IMR-90 (cell line): ENCODE results near the gene KIF6. TPM values are rescaled to one million over a fixed set of nuclear protein-coding genes. Genes with fewer than 3 reads are reported as not detected.

Source experiments
- ATAC-seq: fragments of 200-7000 bp; cut with Tn5 transposase; 2 replicates; pipeline ENCODE4 v1.9.1; 2020; ENCODE audit warnings: low read depth, mild to moderate bottlenecking, moderate library complexity
- BruUV-seq: library from RNA; stranded (reverse); fragments of 400-500 nt; replicated peaks from 2 replicates; lab custom pipeline; 2021; lab: Mats Ljungman, UMichigan
- CTCF ChIA-PET: fragments of 300-600 bp; formaldehyde crosslinking; extraction: SDS; loops from one replicate; lab custom pipeline; 2021; ENCODE audit warnings: antibody characterized with exemption; lab: Yijun Ruan, JAX
- POLR2A ChIA-PET: fragments of 300-600 bp; sonication (Branson Sonifier 250); formaldehyde crosslinking; loops from one replicate; lab custom pipeline; 2022; ENCODE audit warnings: antibody characterized with exemption; ENCODE audit not compliant: unreplicated experiment; lab: Charles Lee
- DNase-seq: peaks from one replicate; pipeline ENCODE4 v3.0.0; 2013
- H2AFZ ChIP-seq: replicated peaks from 2 replicates; pipeline ENCODE3; 2013; ENCODE audit warnings: low read length, mild to moderate bottlenecking; ENCODE audit not compliant: poor library complexity
- H2AK5ac ChIP-seq: 2 replicates; pipeline ENCODE4 v1.6.1; 2013; ENCODE audit warnings: low read depth, low read length, inconsistent platforms
- H2AK9ac ChIP-seq: replicated peaks from 2 replicates; pipeline ENCODE3; 2013; ENCODE audit warnings: mild to moderate bottlenecking, low read depth, low read length, moderate library complexity; ENCODE audit not compliant: poor library complexity
- H2BK120ac ChIP-seq: 2 replicates; pipeline ENCODE4 v1.6.1; 2013; ENCODE audit warnings: low read depth, low read length, inconsistent platforms
- H2BK15ac ChIP-seq: 3 replicates; pipeline ENCODE4 v1.6.1; 2013; ENCODE audit warnings: low read depth, low read length, inconsistent platforms
- H2BK20ac ChIP-seq: 2 replicates; pipeline ENCODE4 v1.6.1; 2013; ENCODE audit warnings: low read depth, mild to moderate bottlenecking, inconsistent platforms, low read length, moderate library complexity
- H2BK5ac ChIP-seq: 2 replicates; pipeline ENCODE4 v1.6.1; 2013; ENCODE audit warnings: mild to moderate bottlenecking, low read depth, low read length, inconsistent platforms; ENCODE audit not compliant: poor library complexity, severe bottlenecking
- H3K14ac ChIP-seq: replicated peaks from 2 replicates; pipeline ENCODE4 v1.6.1; 2013; ENCODE audit warnings: low read depth, low read length, inconsistent platforms
- H3K18ac ChIP-seq: 2 replicates; pipeline ENCODE4 v1.6.1; 2013; ENCODE audit warnings: low read depth, low read length, control low read depth
- H3K23ac ChIP-seq: 2 replicates; pipeline ENCODE4 v1.6.1; 2013; ENCODE audit warnings: low read depth, low read length, inconsistent platforms
- H3K27ac ChIP-seq: 2 replicates; pipeline ENCODE4 v1.5.1; 2013; ENCODE audit warnings: mild to moderate bottlenecking, control low read depth, low read length; ENCODE audit not compliant: insufficient read depth
- H3K27me3 ChIP-seq: 2 replicates; pipeline ENCODE4 v1.6.1; 2013; ENCODE audit warnings: low read length; ENCODE audit not compliant: control insufficient read depth, insufficient read depth
- H3K36me3 ChIP-seq: 2 replicates; pipeline ENCODE4 v1.6.1; 2013; ENCODE audit warnings: low read length, mixed read lengths; ENCODE audit not compliant: control insufficient read depth, insufficient read depth
- H3K4ac ChIP-seq: 2 replicates; pipeline ENCODE4 v1.6.1; 2013; ENCODE audit warnings: low read depth, low read length, inconsistent platforms
- H3K4me1 ChIP-seq: 2 replicates; pipeline ENCODE4 v1.6.1; 2013; ENCODE audit warnings: low read length, mixed read lengths; ENCODE audit not compliant: control insufficient read depth, insufficient read depth
- H3K4me2 ChIP-seq: 2 replicates; pipeline ENCODE4 v1.6.1; 2013; ENCODE audit warnings: low read depth, mild to moderate bottlenecking, control low read depth, low read length, moderate library complexity
- H3K4me3 ChIP-seq: 2 replicates; pipeline ENCODE4 v1.5.1; 2013; ENCODE audit warnings: low read depth, mild to moderate bottlenecking, control low read depth, low read length, moderate library complexity; ENCODE audit not compliant: insufficient read depth
- H3K56ac ChIP-seq: 2 replicates; pipeline ENCODE4 v1.6.1; 2013; ENCODE audit warnings: low read length, inconsistent platforms; ENCODE audit not compliant: insufficient read depth; ENCODE audit errors: extremely low read depth
- H3K79me1 ChIP-seq, 2 experiments: 2 replicates each; pipeline ENCODE4 v1.6.1; 2013; ENCODE audit warnings: low read length in 2 of 2, inconsistent platforms in 1 of 2, low read depth in 1 of 2
- H3K9ac ChIP-seq: 2 replicates; pipeline ENCODE4 v1.6.1; 2013; ENCODE audit warnings: low read depth, low read length, control low read depth
- H3K9me1 ChIP-seq: 2 replicates; pipeline ENCODE4 v1.6.1; 2013; ENCODE audit warnings: low read length, inconsistent platforms; ENCODE audit not compliant: insufficient read depth
- H3K9me3 ChIP-seq: 2 replicates; pipeline ENCODE4 v1.6.1; 2013; ENCODE audit warnings: low read length; ENCODE audit not compliant: control insufficient read depth, insufficient read depth
- H4K20me1 ChIP-seq: 2 replicates; pipeline ENCODE4 v1.6.1; 2013; ENCODE audit warnings: low read length, inconsistent platforms; ENCODE audit not compliant: insufficient read depth
- H4K5ac ChIP-seq: 2 replicates; pipeline ENCODE4 v1.6.1; 2013; ENCODE audit warnings: mild to moderate bottlenecking, low read depth, low read length, control low read depth
- H4K8ac ChIP-seq, 2 experiments: 2 replicates each; pipeline ENCODE4 v1.6.1; 2013; ENCODE audit warnings: low read depth in 2 of 2, low read length in 2 of 2, control low read depth in 1 of 2, inconsistent platforms in 1 of 2
- H4K91ac ChIP-seq: 2 replicates; pipeline ENCODE4 v1.6.1; 2013; ENCODE audit warnings: low read depth, low read length, inconsistent platforms; ENCODE audit not compliant: insufficient read depth
- BHLHE40 ChIP-seq: fragments of 150-350 bp; IDR thresholded peaks from 2 replicates; pipeline ENCODE4 v1.6.1; 2016; ENCODE audit warnings: mild to moderate bottlenecking, low read depth, low read length
- CEBPB ChIP-seq: IDR thresholded peaks from 2 replicates; pipeline ENCODE4 v1.6.1; 2012; ENCODE audit warnings: low read depth, low read length, improper control_type of control experiment
- FOS ChIP-seq: fragments of 150-350 bp; IDR thresholded peaks from 2 replicates; pipeline ENCODE4 v1.6.1; 2016; ENCODE audit warnings: low read depth, low read length
- MAZ ChIP-seq: IDR thresholded peaks from 2 replicates; pipeline ENCODE4 v1.6.1; 2012; ENCODE audit warnings: low read depth, mild to moderate bottlenecking, low read length, improper control_type of control experiment, moderate library complexity, borderline replicate concordance
- POLR2A ChIP-seq: IDR thresholded peaks from 2 replicates; pipeline ENCODE4 v1.6.1; 2012; ENCODE audit warnings: mild to moderate bottlenecking, low read depth, low read length
- RAD21 ChIP-seq: IDR thresholded peaks from 2 replicates; pipeline ENCODE4 v1.6.1; 2012; ENCODE audit warnings: low read length, improper control_type of control experiment
- SMC3 ChIP-seq: fragments of 150-350 bp; IDR thresholded peaks from 2 replicates; pipeline ENCODE4 v1.6.1; 2016; ENCODE audit warnings: low read depth, mild to moderate bottlenecking, antibody characterized with exemption, low read length, moderate library complexity
- USF2 ChIP-seq: fragments of 150-350 bp; IDR thresholded peaks from 2 replicates; pipeline ENCODE4 v1.6.1; 2017; ENCODE audit warnings: mild to moderate bottlenecking, antibody characterized with exemption, low read length, low read depth
- WGBS, 2 experiments: methylation state at CpG; one replicate each; pipeline versions ENCODE4 v1.1.5 to v1.1.7; 2013; ENCODE audit warnings: missing lambda C conversion rate in 2 of 2; ENCODE audit not compliant: insufficient read length in 1 of 2; ENCODE audit errors: extremely low coverage in 2 of 2; 5-methylcytosine and 5-hydroxymethylcytosine counted together
- dilution Hi-C: fragments of 300-500 bp; cut with HindIII; formaldehyde crosslinking; loops from one replicate; pipeline ENCODE4 v1.14.3; 2018; ENCODE audit warnings: low sequenced_read_pairs; ENCODE audit not compliant: unreplicated experiment
- in situ Hi-C: fragments of 300-500 bp; cut with MboI; formaldehyde crosslinking; loops from 3 replicates; pipeline ENCODE4 v1.14.3; 2019; ENCODE audit warnings: low sequenced_read_pairs, inconsistent platforms, mixed read lengths
- intact Hi-C: fragments of 100-400 bp; cut with micrococcal nuclease; formaldehyde crosslinking; loops from 2 replicates; pipeline ENCODE4 v1.10.0; 2022
- polyA plus RNA-seq, 3 experiments: library from polyadenylated mRNA; depleted of rRNA; stranded (reverse); fragments of >200 nt; gene quantifications; 2 replicates each; pipeline ENCODE4 v1.2.3, GENCODE V29; 2012; ENCODE audit warnings: low replicate concordance in 1 of 3
- total RNA-seq: library from RNA; depleted of rRNA; stranded (reverse); fragments of >200 nt; gene quantifications from 2 replicates; pipeline ENCODE4 v1.2.3, GENCODE V29; 2012

Gene KIF6
- total and polyA plus RNA-seq, 2 of the 4 experiments (the other 2 are of a cell fraction) = under 0.01 to 0.10 TPM

DNA sequence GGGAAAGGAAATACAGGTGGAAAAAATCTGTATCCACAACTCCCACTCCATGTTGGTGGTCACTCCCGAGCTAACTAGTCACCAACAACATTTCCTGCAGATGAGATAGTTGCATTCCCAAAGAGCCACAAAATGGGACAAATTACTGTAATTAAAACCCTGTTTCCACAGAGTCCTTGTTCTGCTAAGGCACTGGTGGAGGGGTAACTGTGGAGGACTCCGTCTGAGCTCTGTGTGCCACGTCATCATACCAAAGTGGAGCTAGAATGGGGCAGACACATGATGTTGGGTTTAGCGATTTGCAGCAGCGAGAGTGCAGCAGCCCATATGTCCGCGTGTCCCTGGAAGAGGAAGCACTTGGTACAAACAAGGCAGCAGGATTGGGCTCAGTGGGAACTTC is 230.2 kb downstream of the KIF6 start:
- Histone ChIP-seq H2BK15ac (no peak overlapping the region), H2BK20ac (no peak overlapping the region), H3K79me1 (no peaks in the 10 kb centered on the region), H3K4ac (no peak overlapping the region), H4K8ac (no peak overlapping the region), H3K9ac (no peak overlapping the region), H2BK120ac (no peak overlapping the region), H3K36me3 (no peaks in the 10 kb centered on the region), H3K56ac (no peak overlapping the region), H2AK5ac (no peak overlapping the region), H4K5ac (no peak overlapping the region), H3K14ac (no peak overlapping the region), H3K23ac (no peak overlapping the region), H3K4me2 (no peak overlapping the region), H3K9me1 (no peaks in the 10 kb centered on the region), H3K4me1 (no peaks in the 10 kb centered on the region), H4K91ac (no peak overlapping the region), H3K9me3 (0 out of 2 replicates have a peak, but pooled peaks cover 2% of the 10 kb centered on the region), H4K20me1 (no peaks in the 10 kb centered on the region), H2AFZ (no peak overlapping the region), H3K27me3 (no peaks in the 10 kb centered on the region), H2AK9ac (no peak overlapping the region), H2BK5ac (no peak overlapping the region), H3K4me3 (no peak overlapping the region), H3K27ac (no peak overlapping the region), H3K18ac (no peak overlapping the region)
- POLR2A ChIA-PET = no interaction called here
- ATAC-seq (no peak), DNase-seq (no peak)
- no CpG with 5 or more reads among the region's 7 CpGs for WGBS, 2 experiments
- CTCF ChIA-PET = no interaction called here
- BruUV-seq = no TSS peak
- TF ChIP-seq CEBPB = no peak
- TF ChIP-seq SMC3 = no peak
- TF ChIP-seq USF2 = no peak
- TF ChIP-seq FOS = no peak
- no peak for TF ChIP-seq MAZ
- no peak for TF ChIP-seq BHLHE40
- no peak for TF ChIP-seq POLR2A
- no peak for TF ChIP-seq RAD21
- dilution Hi-C loops = no loop called here
- intact Hi-C loops = no loop called here
- in situ Hi-C loops = no loop called here
